Lower lobe of right lung (tissue), 2 donors: ENCODE results near the gene SLC5A10. TPM values are rescaled to one million over a fixed set of nuclear protein-coding genes. Genes with fewer than 3 reads are reported as not detected.

Experiments used
- ATAC-seq, 2 donors: fragments of 200-7000 bp; cut with Tn5 transposase; one replicate each; pipeline ENCODE4 v1.9.1; 2020 to 2022; ENCODE audit warnings: mild to moderate bottlenecking in 2 of 2, moderate library complexity in 2 of 2
- DNase-seq: peaks from one replicate; pipeline ENCODE4 v3.0.0-alpha.2; 2020
- H3K27ac ChIP-seq: fragments of 200-600 bp; one replicate; pipeline ENCODE4 v1.8.0; 2022
- H3K27me3 ChIP-seq: fragments of 200-600 bp; one replicate; pipeline ENCODE4 v1.8.0; 2022; ENCODE audit warnings: low read depth
- H3K36me3 ChIP-seq: fragments of 200-600 bp; one replicate; pipeline ENCODE4 v1.8.0; 2022; ENCODE audit warnings: mild to moderate bottlenecking
- H3K4me1 ChIP-seq: fragments of 200-600 bp; one replicate; pipeline ENCODE4 v1.8.0; 2022
- H3K4me3 ChIP-seq: fragments of 200-600 bp; one replicate; pipeline ENCODE4 v1.8.0; 2022; ENCODE audit warnings: mild to moderate bottlenecking
- H3K9me3 ChIP-seq: fragments of 200-600 bp; one replicate; pipeline ENCODE4 v1.8.0; 2022
- CTCF ChIP-seq: fragments of 200-600 bp; IDR thresholded peaks from one replicate; pipeline ENCODE4 v1.8.0; 2022; ENCODE audit warnings: antibody characterized with exemption, mild to moderate bottlenecking
- intact Hi-C: fragments of 100-400 bp; cut with DNase I; formaldehyde crosslinking; loops from one replicate; pipeline ENCODE4 v1.11.0; 2022
- total RNA-seq: library from RNA; stranded (reverse); fragmentation: NEBNext Ultra II Directional; extraction: Animal tissue kit (Norgen Biotek cat#: 25700); gene quantifications from one replicate; pipeline ENCODE4 v1.2.1, GENCODE V29; 2021
- donor health status: DM: no; HTN: yes; CAD: no; lungs with severe emphysema.

Gene SLC5A10
- total RNA-seq, 1 donor from 2014 or later = not detected

- intact Hi-C loops = no loop called here
- ATAC-seq = no peak
- H3K4me3 ChIP-seq = no peak overlapping the region
These were observed 47.4 kb downstream of the SLC5A10 start for GRCh38 chr17:18999394-18999793.

GRCh38 chr17:18999911-19000310 lies 47.9 kb downstream of the SLC5A10 start:
- TF ChIP-seq CTCF = no peak
- Histone ChIP-seq H3K4me1 (peaks cover 22% of the 10 kb centered on the region), H3K36me3 (no peaks in the 10 kb centered on the region), H3K9me3 (no peaks in the 10 kb centered on the region), H3K27me3 (no peaks in the 10 kb centered on the region), H3K4me3 (no peak overlapping the region), H3K27ac (no peak overlapping the region)
- DNase-seq (no peak), ATAC-seq (no peak)
- intact Hi-C loops = no loop called here

More at GRCh38 chr17:18999394-18999793, 47.4 kb downstream of the SLC5A10 start:
- no peak for DNase-seq
- no peaks in the 10 kb centered on the region for H3K27me3 ChIP-seq
- no peaks in the 10 kb centered on the region for H3K9me3 ChIP-seq
- peaks cover 19% of the 10 kb centered on the region for H3K4me1 ChIP-seq
- no peak overlapping the region for H3K27ac ChIP-seq
- no peak for TF ChIP-seq CTCF
- no peaks in the 10 kb centered on the region for H3K36me3 ChIP-seq

- Histone ChIP-seq H3K4me1 (peaks cover 27% of the 10 kb centered on the region), H3K9me3 (no peaks in the 10 kb centered on the region), H3K4me3 (no peak overlapping the region), H3K36me3 (no peaks in the 10 kb centered on the region), H3K27ac (no peak overlapping the region), H3K27me3 (no peaks in the 10 kb centered on the region)
- intact Hi-C loops = no loop called here
- ATAC-seq (no peak), DNase-seq (no peak)
- TF ChIP-seq CTCF = no peak
These were observed 48.8 kb downstream of the SLC5A10 start for GRCh38 chr17:19000531-19001325.

GRCh38 chr17:19001907-19002590 lies 50.1 kb downstream of the SLC5A10 start:
- no peak for DNase-seq
- intact Hi-C loops = no loop called here
- no peak overlapping the region for H3K4me3 ChIP-seq
- H3K36me3 ChIP-seq = no peaks in the 10 kb centered on the region
- H3K27ac ChIP-seq = no peak overlapping the region
- no peak for TF ChIP-seq CTCF
- H3K9me3 ChIP-seq = no peaks in the 10 kb centered on the region
- H3K4me1 ChIP-seq = peaks cover 27% of the 10 kb centered on the region
- ATAC-seq = no peak
- no peaks in the 10 kb centered on the region for H3K27me3 ChIP-seq

GRCh38 chr17:19002805-19003542 lies 51.0 kb downstream of the SLC5A10 start:
- ATAC-seq = no peak
- intact Hi-C loops = no loop called here
- peaks cover 27% of the 10 kb centered on the region for H3K4me1 ChIP-seq
- H3K9me3 ChIP-seq = no peaks in the 10 kb centered on the region
- TF ChIP-seq CTCF = no peak
- H3K36me3 ChIP-seq = no peaks in the 10 kb centered on the region
- H3K27ac ChIP-seq = no peak overlapping the region
- no peaks in the 10 kb centered on the region for H3K27me3 ChIP-seq
- H3K4me3 ChIP-seq = no peak overlapping the region
- DNase-seq = no peak
